ENCODE data around the gene CCNA1.

CCNA1 gene

DNA sequence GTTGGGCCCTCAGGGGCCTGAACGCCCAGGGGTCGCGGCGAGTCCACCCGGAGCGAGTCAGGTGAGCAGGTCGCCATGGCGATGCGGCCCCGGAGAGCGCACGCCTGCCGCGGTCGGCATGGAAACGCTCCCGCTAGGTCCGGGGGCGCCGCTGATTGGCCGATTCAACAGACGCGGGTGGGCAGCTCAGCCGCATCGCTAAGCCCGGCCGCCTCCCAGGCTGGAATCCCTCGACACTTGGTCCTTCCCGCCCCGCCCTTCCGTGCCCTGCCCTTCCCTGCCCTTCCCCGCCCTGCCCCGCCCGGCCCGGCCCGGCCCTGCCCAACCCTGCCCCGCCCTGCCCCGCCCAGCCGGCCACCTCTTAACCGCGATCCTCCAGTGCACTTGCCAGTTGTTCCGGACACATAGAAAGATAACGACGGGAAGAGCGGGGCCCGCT, at the start of gene CCNA1:
Gene CCNA1 (plus strand): TSS at position 390 of the 439 bp plus-strand sequence. CDS start 562 bp downstream, outside the sequence.
- no peak for DNase-seq

DNA sequence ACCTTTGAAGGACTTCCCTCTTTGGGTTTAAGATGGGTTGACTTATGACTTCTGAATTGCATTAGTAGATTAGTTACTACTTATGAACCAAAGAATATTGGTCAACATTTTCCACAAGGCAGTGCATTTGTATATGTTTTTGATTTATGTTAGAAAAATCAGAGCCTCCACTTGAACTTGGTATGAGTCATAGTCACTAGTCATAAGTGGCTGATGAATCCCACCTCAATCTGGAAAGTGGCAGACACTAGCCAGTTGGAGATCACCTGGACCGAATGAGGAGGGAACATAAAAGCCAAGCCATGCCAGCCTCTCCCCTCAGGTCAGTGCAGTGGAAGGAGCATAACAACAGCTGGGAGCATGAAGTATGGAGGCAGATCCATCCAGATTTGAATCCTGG, 46.8 kb upstream of the CCNA1 start:
- DNase-seq = no peak

GRCh38 chr13:36395280-36395679, 37.0 kb upstream of the CCNA1 start:
- DNase-seq = no peak

GRCh38 chr13:36405151-36405550, 27.1 kb upstream of the CCNA1 start:
- DNase-seq = no peak

DNA sequence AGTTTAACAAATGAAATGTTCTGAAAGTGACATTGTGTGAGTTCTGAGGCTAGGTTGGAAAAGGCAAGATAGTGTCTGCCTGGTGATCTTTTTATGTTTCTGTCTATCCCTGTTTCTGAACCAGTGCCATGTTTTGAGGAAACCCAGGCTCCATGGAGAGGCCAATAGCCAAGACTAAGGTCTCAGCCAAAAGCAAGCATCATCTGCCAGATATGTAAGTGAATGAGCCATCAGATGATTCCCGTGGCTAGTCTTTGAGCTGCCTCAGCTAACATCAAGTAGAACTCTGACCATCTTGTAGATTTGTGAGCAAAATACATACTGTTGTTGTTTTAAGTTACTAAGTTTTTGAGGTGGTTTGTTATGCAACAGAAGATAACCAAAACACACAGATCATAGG, 19.6 kb upstream of the CCNA1 start:
- DNase-seq = no peak

GRCh38 chr13:36413161-36413560, 19.1 kb upstream of the CCNA1 start:
- DNase-seq = no peak

DNA sequence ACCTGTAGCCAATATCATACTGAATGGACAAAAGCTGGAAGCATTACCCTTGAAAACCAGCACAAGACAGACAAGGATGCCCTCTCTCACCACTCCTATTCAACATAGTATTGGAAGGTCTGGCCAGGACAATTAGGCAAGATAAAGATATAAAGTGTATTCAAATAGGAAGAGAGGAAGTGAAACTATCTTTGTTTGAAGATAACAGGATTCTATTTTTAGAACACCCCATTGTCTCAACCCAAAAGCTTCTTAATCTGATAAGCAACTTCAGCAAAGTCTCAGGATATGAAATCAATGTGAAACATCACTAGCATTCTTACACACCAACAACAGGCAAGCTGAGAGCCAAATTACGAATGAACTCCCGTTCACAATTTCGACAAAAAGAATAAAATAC, 17.8 kb upstream of the CCNA1 start:
- DNase-seq = no peak

DNA sequence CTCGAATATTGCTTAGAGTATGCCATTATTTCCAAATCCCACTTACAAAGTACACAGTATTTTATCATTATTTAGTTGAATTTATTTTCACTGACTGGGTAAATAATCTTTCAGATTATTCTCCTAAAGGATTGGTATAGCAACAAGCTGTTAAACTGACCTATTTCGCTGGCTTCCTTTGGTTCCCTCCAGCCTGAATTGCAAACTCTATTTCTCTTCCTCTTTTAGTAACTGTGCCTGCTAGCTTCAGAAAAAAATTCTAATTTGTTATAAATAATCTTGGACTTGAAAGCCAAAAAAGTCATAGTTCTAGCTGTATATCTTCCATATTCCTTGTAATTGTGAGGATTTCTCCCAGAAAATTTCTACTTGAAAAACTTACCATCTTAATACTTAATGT, 15.0 kb upstream of the CCNA1 start:
- no peak for DNase-seq

GRCh38 chr13:36418022-36418805, 14.1 kb upstream of the CCNA1 start:
- no peak for DNase-seq

DNA sequence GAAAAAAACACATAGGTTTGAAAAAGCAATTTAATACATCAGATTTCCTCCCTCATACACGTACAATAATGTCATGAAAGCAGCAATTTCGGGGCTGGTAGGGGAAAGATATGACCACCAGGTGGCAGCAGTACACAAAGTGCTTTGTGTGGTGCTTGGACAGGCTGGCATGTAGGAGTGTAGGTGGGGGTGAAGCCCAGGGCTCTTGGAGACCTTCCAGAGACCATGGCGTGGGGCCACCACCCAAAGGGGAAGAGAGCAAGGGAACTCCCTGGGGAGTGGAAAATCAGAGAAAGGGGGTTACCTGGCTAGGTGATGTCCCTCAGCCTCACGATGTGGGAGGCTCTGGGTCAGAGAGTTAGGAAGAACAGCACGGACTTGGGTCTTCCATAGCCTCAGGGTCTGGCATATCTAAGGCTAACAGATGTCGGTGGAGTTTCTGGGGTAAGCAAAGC, 11.8 kb upstream of the CCNA1 start:
- DNase-seq = peak; percentile 10

DNA sequence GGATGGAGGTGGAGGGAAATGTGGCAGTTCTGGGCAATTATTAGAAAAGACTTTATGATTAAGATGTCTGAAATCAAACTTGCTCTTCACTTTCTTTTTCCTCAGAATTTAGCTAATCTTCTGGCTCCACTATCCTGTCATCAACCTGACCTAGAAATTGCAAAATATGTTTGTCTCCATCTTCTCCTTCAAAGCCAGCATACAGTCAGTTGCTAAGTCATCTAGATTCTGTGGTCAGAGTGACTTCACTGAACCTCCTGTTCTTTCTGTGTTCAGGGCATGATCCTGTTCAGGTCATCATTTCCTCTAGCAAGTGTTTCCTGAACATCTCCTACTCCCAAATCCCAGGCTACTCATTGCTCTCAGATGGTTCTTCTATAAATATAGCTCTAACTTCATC, 10.8 kb upstream of the CCNA1 start:
- DNase-seq = no peak

DNA sequence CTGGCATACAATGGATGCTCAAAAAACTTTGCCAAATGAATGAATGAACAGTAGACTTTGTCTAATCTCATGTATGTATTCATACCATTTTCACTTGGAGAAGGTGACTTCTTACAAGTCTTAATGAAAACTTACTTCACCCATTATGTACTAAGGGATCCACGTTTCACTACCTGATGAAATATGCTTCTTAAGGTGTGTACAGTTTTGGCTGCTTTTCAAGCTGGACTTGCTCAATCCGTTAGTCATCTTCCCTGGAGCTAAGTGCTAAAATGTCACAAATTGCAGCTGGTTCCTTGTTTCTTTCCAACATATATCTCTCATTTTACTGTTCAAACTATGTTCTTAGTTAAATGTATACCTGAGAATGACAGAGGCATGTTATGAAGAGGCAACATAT, 4.2 kb upstream of the CCNA1 start:
- DNase-seq = no peak

DNA sequence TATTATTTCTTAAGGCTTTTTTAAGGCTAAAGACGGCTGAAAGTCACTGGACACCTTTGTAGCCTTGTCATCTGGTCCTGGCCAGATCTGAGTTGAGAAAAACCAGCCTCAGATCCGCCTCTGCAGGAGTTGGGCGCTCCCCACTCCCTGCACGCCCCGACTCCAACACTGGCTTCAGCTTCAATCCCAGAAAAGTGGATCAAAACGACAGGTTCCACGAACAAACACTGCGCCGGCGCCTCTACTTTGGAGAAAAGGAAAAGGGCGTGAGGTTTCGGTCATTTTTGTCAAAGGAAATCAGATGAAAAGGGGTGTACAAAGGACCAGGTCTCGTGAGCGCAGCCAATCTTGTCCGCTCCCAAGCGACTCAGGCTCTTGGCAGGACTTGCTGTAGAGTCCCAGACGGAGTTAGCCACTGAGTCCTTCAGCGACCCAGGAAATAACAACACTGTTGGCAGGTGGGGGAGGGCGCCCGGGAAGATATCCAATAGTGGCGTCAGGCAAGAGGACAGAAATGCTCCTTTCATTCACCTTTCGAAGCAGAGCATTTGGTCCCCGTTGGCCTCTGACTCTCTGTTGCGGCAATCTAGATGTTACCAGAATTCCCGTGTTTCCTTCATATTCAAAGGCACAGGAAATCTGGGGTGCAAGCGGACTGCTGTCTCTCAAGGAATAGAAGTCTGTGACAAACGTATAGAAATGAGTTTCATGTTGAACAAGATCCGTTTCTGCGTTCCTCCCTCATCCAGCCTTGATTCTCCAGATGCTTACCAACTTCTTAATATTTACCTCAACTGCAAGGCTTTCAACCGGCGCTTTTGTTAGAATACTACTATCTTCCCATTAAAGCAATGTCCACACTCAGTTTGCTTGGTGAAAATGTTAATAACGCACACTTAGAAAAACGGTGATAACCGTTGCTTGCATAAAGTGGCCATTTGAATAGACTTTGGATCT, 1.8 kb upstream of the CCNA1 start:
- no peak for DNase-seq

DNA sequence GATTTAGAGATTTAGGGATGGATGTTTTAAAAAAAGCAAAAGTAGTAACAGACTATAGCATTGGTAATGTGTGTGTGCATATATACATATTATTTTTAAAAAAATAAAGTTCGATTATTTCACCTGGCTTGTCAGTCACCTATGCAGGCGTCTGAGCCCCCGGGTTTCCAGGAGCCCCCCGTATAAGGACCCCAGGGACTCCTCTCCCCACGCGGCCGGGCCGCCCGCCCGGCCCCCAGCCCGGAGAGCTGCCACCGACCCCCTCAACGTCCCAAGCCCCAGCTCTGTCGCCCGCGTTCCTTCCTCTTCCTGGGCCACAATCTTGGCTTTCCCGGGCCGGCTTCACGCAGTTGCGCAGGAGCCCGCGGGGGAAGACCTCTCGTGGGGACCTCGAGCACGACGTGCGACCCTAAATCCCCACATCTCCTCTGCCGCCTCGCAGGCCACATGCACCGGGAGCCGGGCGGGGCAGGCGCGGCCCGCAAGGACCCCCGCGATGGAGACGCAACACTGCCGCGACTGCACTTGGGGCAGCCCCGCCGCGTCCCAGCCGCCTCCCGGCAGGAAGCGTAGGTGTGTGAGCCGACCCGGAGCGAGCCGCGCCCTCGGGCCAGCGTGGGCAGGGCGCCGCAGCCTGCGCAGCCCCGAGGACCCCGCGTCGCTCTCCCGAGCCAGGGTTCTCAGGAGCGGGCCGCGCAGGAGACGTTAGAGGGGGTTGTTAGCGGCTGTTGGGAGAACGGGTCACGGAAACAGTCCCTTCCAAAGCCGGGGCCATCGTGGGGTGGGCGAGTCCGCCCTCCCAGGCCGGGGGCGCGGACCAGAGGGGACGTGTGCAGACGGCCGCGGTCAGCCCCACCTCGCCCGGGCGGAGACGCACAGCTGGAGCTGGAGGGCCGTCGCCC, 840 bp upstream of the CCNA1 start:
- no peak for DNase-seq

DNA sequence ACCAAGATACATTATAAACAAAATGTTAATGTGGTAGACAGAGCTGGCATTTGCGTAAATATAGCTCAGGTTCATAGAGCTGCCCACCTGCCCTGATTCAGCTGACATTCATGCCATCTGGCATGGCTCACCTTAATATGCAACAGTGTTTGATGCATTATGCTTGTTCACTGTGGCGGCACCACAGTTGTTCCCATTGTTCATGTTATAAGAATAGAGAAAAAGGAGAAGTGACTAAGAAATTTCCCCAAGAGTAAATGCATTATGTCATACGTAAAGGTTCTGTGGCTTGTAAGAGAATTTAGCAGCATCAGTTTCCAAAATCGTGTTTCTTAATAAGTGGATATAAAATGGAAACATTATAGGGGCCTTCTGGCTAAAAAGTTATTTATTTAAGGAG, 4.5 kb downstream of the CCNA1 start:
- no peak for DNase-seq

GRCh38 chr13:36438594-36439483, 6.5 kb downstream of the CCNA1 start:
- no peak for DNase-seq

- DNase-seq = no peak
These were observed 13.0 kb downstream of the CCNA1 start for GRCh38 chr13:36445278-36445677.

DNA sequence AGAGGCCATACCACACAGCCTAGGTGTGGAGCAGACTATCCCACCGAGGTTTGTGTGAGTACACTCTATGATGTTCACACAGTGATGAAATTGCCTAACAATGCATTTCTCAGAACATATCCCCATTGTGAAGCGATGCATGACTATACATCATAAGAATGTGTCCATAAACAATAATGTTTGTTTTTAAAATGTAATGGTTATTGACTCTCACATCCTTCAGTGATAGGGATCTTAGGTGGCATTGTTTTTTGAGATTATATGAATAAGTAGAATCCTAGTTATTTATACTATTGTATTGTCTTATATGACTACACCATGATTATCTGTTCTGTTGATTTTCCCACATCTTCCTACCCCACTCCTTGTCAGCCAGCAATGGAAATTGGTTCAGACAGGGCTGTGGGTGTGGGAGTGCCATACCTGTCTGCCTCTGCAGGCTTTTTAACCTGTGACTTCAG, 13.6 kb downstream of the CCNA1 start:
- no peak for DNase-seq

DNA sequence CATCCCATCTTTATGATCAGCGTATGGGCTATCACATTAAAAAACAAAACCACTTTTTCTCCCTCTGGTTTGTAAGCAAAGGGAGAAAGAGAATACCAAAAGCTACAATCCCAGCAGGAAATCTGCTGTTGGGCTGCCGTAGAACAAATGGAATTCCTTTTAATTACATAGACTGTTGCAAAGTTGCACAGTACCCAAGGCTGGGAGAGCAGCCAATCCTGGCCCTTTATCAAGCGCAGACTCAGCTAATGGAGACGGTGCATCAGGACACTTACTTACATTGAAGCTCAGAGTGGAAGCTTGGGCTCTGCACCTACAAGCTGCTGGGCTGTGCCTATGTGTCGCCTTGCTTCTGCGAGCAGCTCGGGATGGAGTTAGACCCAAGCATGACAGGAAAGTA, 15.2 kb downstream of the CCNA1 start:
- no peak for DNase-seq

- DNase-seq = no peak
These were observed 18.2 kb downstream of the CCNA1 start for GRCh38 chr13:36450534-36450933.

- no peak for DNase-seq
These were observed 21.2 kb downstream of the CCNA1 start for GRCh38 chr13:36453516-36453915.

GRCh38 chr13:36454121-36454520, 21.8 kb downstream of the CCNA1 start:
- DNase-seq = no peak
